SKM-1 treated with dmso at 0.1 percent for 144 hours (cell line): Measurements from ENCODE around the gene HNRNPUL2.
"Not testable (repeated sequence)": the region's sequence is repeated elsewhere in the genome, so short reads cannot be mapped to it uniquely, and the experiment has no call there.

Experiments
- DNase-seq: peaks from one replicate; lab custom pipeline; 2025; ENCODE audit not compliant: unreplicated experiment; lab: John Stamatoyannopoulos, UW

Gene HNRNPUL2

GRCh38 chr11:62727165-62727871 is at the start of gene HNRNPUL2:
TSS of gene HNRNPUL2 (minus strand) at chr11:62727457. CDS start at chr11:62727156, 301 bp downstream.
- DNase-seq, result peak; percentile 99

GRCh38 chr11:62775646-62776045 is 48.4 kb upstream of the HNRNPUL2 start:
- no peak for DNase-seq

GRCh38 chr11:62774407-62774806 is 47.1 kb upstream of the HNRNPUL2 start:
- no peak for DNase-seq

- peak; percentile 83 for DNase-seq
Observed at GRCh38 chr11:62771144-62772021, 44.1 kb upstream of the HNRNPUL2 start, which contains the start of gene TAF6L. TSS of gene TAF6L (plus strand) at chr11:62771396. CDS start at chr11:62775784, 4,388 bp downstream.

GRCh38 chr11:62770778-62771143 is 43.5 kb upstream of the HNRNPUL2 start:
- DNase-seq, result no peak

- not testable (repeated sequence) for DNase-seq
Observed at GRCh38 chr11:62760867-62761227, 33.6 kb upstream of the HNRNPUL2 start.

- no peak for DNase-seq
Observed at GRCh38 chr11:62757846-62758788, 30.9 kb upstream of the HNRNPUL2 start.

GRCh38 chr11:62755086-62755615 is 27.9 kb upstream of the HNRNPUL2 start:
- no peak for DNase-seq

GRCh38 chr11:62753736-62754603 is 26.7 kb upstream of the HNRNPUL2 start, which contains the start of gene ZBTB3:
TSS of gene ZBTB3 (minus strand) at chr11:62754160. CDS start at chr11:62753664, 496 bp downstream.
- DNase-seq, result peak; percentile 100

GRCh38 chr11:62752994-62753735 is 25.9 kb upstream of the HNRNPUL2 start:
- no peak for DNase-seq

- DNase-seq, result no peak
Observed at GRCh38 chr11:62752177-62752785, 25.0 kb upstream of the HNRNPUL2 start.

GRCh38 chr11:62749931-62750330 is 22.7 kb upstream of the HNRNPUL2 start:
- not testable (repeated sequence) for DNase-seq

- no peak for DNase-seq
Observed at GRCh38 chr11:62747475-62748160, 20.4 kb upstream of the HNRNPUL2 start.

- no peak for DNase-seq
Observed at GRCh38 chr11:62737196-62737595, 9.9 kb upstream of the HNRNPUL2 start.

GRCh38 chr11:62732830-62733229 is 5.6 kb upstream of the HNRNPUL2 start:
- no peak for DNase-seq

GRCh38 chr11:62730076-62730475 is 2.8 kb upstream of the HNRNPUL2 start:
- not testable (repeated sequence) for DNase-seq

- peak; percentile 88 for DNase-seq
Observed at GRCh38 chr11:62728171-62728988, 1.1 kb upstream of the HNRNPUL2 start, which contains the start of gene TTC9C. TSS of gene TTC9C (plus strand) at chr11:62728486. CDS start at chr11:62728849, 363 bp downstream.
